H1 (cell line): Measurements from ENCODE around the gene PTK6. TPM values are rescaled to one million over a fixed set of nuclear protein-coding genes. Genes with fewer than 3 reads are reported as not detected.

Source experiments
- CTCF ChIA-PET: fragments of 300-600 bp; sonication (Branson Sonifier 250); formaldehyde crosslinking; loops from one replicate; lab custom pipeline; 2021; ENCODE audit not compliant: partially characterized antibody; lab: Charles Lee
- POLR2A ChIA-PET: fragments of 300-600 bp; sonication (Branson Sonifier 250); formaldehyde crosslinking; loops from one replicate; lab custom pipeline; 2021; ENCODE audit warnings: inconsistent platforms; ENCODE audit not compliant: partially characterized antibody; lab: Charles Lee
- DNase-seq, 2 experiments: peaks; one replicate each; pipeline versions ENCODE4 v3.0.0 to v3.0.0-alpha.2; 2010 to 2022; ENCODE audit warnings: low spot score in 2 of 2, low read depth in 1 of 2, mixed read lengths in 1 of 2
- FAIRE-seq: peaks from 2 replicates; lab custom pipeline; 2011; peaks lifted over from hg19 to GRCh38; lab: Jason Lieb, UNC
- H2AFZ ChIP-seq: 2 replicates; pipeline ENCODE4 v1.8.1; 2012; ENCODE audit warnings: low read length, inconsistent platforms
- H2AK5ac ChIP-seq: 2 replicates; pipeline ENCODE4 v1.6.1; 2013; ENCODE audit warnings: low read depth, low read length
- H2BK120ac ChIP-seq: replicated peaks from 2 replicates; pipeline ENCODE3; 2013; ENCODE audit warnings: low read depth, low read length, inconsistent platforms
- H2BK12ac ChIP-seq: 2 replicates; pipeline ENCODE4 v1.6.1; 2013; ENCODE audit warnings: low read depth, low read length
- H2BK15ac ChIP-seq: 2 replicates; pipeline ENCODE4 v1.6.1; 2013; ENCODE audit warnings: low read length
- H2BK20ac ChIP-seq: 2 replicates; pipeline ENCODE4 v1.6.1; 2013; ENCODE audit warnings: low read length
- H2BK5ac ChIP-seq: 2 replicates; pipeline ENCODE4 v1.6.1; 2013; ENCODE audit warnings: low read depth, low read length
- H3K14ac ChIP-seq: 2 replicates; pipeline ENCODE4 v1.6.1; 2013; ENCODE audit warnings: inconsistent platforms; ENCODE audit not compliant: insufficient read length
- H3K18ac ChIP-seq: 2 replicates; pipeline ENCODE4 v1.6.1; 2013; ENCODE audit warnings: low read length; ENCODE audit errors: extremely low read depth
- H3K23ac ChIP-seq: 2 replicates; pipeline ENCODE4 v1.6.1; 2013; ENCODE audit warnings: inconsistent platforms; ENCODE audit not compliant: insufficient read length
- H3K23me2 ChIP-seq: 2 replicates; pipeline ENCODE4 v1.6.1; 2013; ENCODE audit warnings: low read depth, low read length
- H3K27ac ChIP-seq: 2 replicates; pipeline ENCODE4 v1.6.1; 2011; ENCODE audit warnings: low read depth, low read length, inconsistent platforms
- H3K27me3 ChIP-seq, 4 experiments: replicated peaks in 1 of 4; 1 replicate in 1 of 4; 2 replicates in 3 of 4; pipeline versions ENCODE4 v1.6.1 to v1.8.1; 2011 to 2013; ENCODE audit warnings: low read length in 3 of 4, mild to moderate bottlenecking in 3 of 4, inconsistent platforms in 2 of 4, mixed read lengths in 2 of 4, moderate library complexity in 1 of 4; ENCODE audit not compliant: control insufficient read depth in 3 of 4, insufficient read depth in 3 of 4; ENCODE audit errors: extremely low read depth in 1 of 4
- H3K36me3 ChIP-seq, 4 experiments: 2 replicates each; pipeline versions ENCODE4 v1.6.1 to v1.8.1; 2011 to 2013; ENCODE audit warnings: mild to moderate bottlenecking in 4 of 4, low read length in 3 of 4, moderate library complexity in 2 of 4, control low read depth in 1 of 4, inconsistent platforms in 1 of 4; ENCODE audit not compliant: insufficient read depth in 4 of 4, control insufficient read depth in 2 of 4
- H3K4ac ChIP-seq: replicated peaks from 2 replicates; pipeline ENCODE3; 2013; ENCODE audit warnings: low read length, low read depth, mixed read lengths, inconsistent platforms; ENCODE audit not compliant: insufficient read length
- H3K4me1 ChIP-seq, 4 experiments: replicated peaks in 1 of 4; 1 replicate in 1 of 4; 2 replicates in 3 of 4; pipeline versions ENCODE4 v1.6.1 to v1.8.1; 2011 to 2013; ENCODE audit warnings: low read length in 3 of 4, inconsistent platforms in 2 of 4, mixed read lengths in 1 of 4; ENCODE audit not compliant: insufficient read depth in 4 of 4, control insufficient read depth in 3 of 4
- H3K4me2 ChIP-seq, 2 experiments: 2 replicates each; pipeline versions ENCODE4 v1.6.1 to v1.8.1; 2011 to 2013; ENCODE audit warnings: low read depth in 2 of 2, low read length in 2 of 2, control low read depth in 1 of 2, inconsistent platforms in 1 of 2, mild to moderate bottlenecking in 1 of 2; ENCODE audit not compliant: insufficient read depth in 1 of 2
- H3K4me3 ChIP-seq, 4 experiments: fragments of 200-600, 300-600 bp in 1 of 4; sonication (generic), shearing (Covaris generic), sonication (Bioruptor Twin) in 1 of 4; 2 replicates each; pipeline versions ENCODE4 v1.5.1 to v1.8.1; 2011 to 2016; ENCODE audit warnings: low read length in 4 of 4, low read depth in 3 of 4, control low read depth in 2 of 4, inconsistent platforms in 2 of 4, mild to moderate bottlenecking in 2 of 4, mixed read lengths in 1 of 4, moderate library complexity in 1 of 4; ENCODE audit not compliant: insufficient read depth in 2 of 4; ENCODE audit errors: extremely low read depth in 1 of 4
- H3K56ac ChIP-seq: replicated peaks from 2 replicates; pipeline ENCODE3; 2013; ENCODE audit warnings: low read depth, mild to moderate bottlenecking, mixed read lengths, low read length, inconsistent platforms; ENCODE audit not compliant: insufficient read length
- H3K79me1 ChIP-seq: 2 replicates; pipeline ENCODE4 v1.6.1; 2013; ENCODE audit warnings: low read depth, low read length, control low read depth
- H3K79me2 ChIP-seq, 2 experiments: 2 replicates each; pipeline versions ENCODE4 v1.6.1 to v1.8.1; 2012 to 2013; ENCODE audit warnings: low read length in 2 of 2, mild to moderate bottlenecking in 2 of 2, inconsistent platforms in 1 of 2; ENCODE audit not compliant: insufficient read depth in 2 of 2, control insufficient read depth in 1 of 2
- H3K9ac ChIP-seq, 4 experiments: replicated peaks in 1 of 4; 1 replicate in 1 of 4; 2 replicates in 3 of 4; pipeline versions ENCODE4 v1.6.1 to v1.8.1; 2011 to 2013; ENCODE audit warnings: low read depth in 3 of 4, low read length in 3 of 4, control low read depth in 2 of 4, mild to moderate bottlenecking in 2 of 4, moderate library complexity in 2 of 4, inconsistent platforms in 1 of 4; ENCODE audit errors: extremely low read depth in 1 of 4
- H3K9me3 ChIP-seq, 2 experiments: 2 replicates each; pipeline versions ENCODE4 v1.6.1 to v1.8.1; 2012 to 2013; ENCODE audit warnings: mild to moderate bottlenecking in 2 of 2, moderate library complexity in 2 of 2, control low read depth in 1 of 2, inconsistent platforms in 1 of 2, low read depth in 1 of 2, low read length in 1 of 2, mixed read lengths in 1 of 2; ENCODE audit not compliant: insufficient read depth in 2 of 2
- H4K20me1 ChIP-seq, 2 experiments: replicated peaks in 1 of 2; 2 replicates each; pipeline versions ENCODE3 to v1.8.1; 2011 to 2013; ENCODE audit warnings: inconsistent platforms in 2 of 2, low read length in 2 of 2, mild to moderate bottlenecking in 1 of 2; ENCODE audit not compliant: insufficient read depth in 2 of 2, control insufficient read depth in 1 of 2
- H4K5ac ChIP-seq: 2 replicates; pipeline ENCODE4 v1.6.1; 2013; ENCODE audit warnings: low read length, low read depth, mixed read lengths, inconsistent platforms; ENCODE audit not compliant: insufficient read length
- H4K8ac ChIP-seq: 2 replicates; pipeline ENCODE4 v1.8.0; 2013; ENCODE audit warnings: mild to moderate bottlenecking, moderate library complexity, low read length, inconsistent platforms; ENCODE audit not compliant: insufficient read depth; ENCODE audit errors: extremely low read depth
- H4K91ac ChIP-seq: replicated peaks from 2 replicates; pipeline ENCODE3; 2013; ENCODE audit warnings: low read length, mixed read lengths, inconsistent platforms; ENCODE audit not compliant: insufficient read length
- BRCA1 ChIP-seq: IDR thresholded peaks from 2 replicates; pipeline ENCODE4 v1.6.1; 2012; ENCODE audit warnings: low read depth, low read length, improper control_type of control experiment
- CHD1 ChIP-seq: IDR thresholded peaks from 2 replicates; pipeline ENCODE4 v1.6.1; 2012; ENCODE audit warnings: low read depth, low read length, improper control_type of control experiment
- CREB1 ChIP-seq: IDR thresholded peaks from 2 replicates; pipeline ENCODE4 v1.6.1; 2012; ENCODE audit warnings: inconsistent platforms
- CTBP2 ChIP-seq: IDR thresholded peaks from 2 replicates; pipeline ENCODE4 v1.7.0; 2011; ENCODE audit warnings: borderline replicate concordance, mild to moderate bottlenecking, moderate library complexity, mixed read lengths, low read length; ENCODE audit not compliant: insufficient read depth, insufficient read length
- MAFK ChIP-seq: IDR thresholded peaks from 2 replicates; pipeline ENCODE4 v1.6.1; 2012; ENCODE audit warnings: low read depth, mild to moderate bottlenecking, improper control_type of control experiment, low read length
- POLR2A ChIP-seq, 2 experiments: IDR thresholded peaks; 1 replicate in 1 of 2; 2 replicates in 1 of 2; pipeline ENCODE4 v1.6.1; 2011; ENCODE audit warnings: low read depth in 2 of 2, low read length in 2 of 2, mild to moderate bottlenecking in 2 of 2; ENCODE audit errors: control extremely low read depth in 1 of 2
- POU5F1 ChIP-seq: IDR thresholded peaks from 2 replicates; pipeline ENCODE4 v1.6.1; 2011; ENCODE audit warnings: low read depth, mild to moderate bottlenecking, low read length, moderate library complexity
- RFX5 ChIP-seq: IDR thresholded peaks from 2 replicates; pipeline ENCODE4 v1.6.1; 2011; ENCODE audit warnings: low read depth, low read length, improper control_type of control experiment, borderline replicate concordance
- SAP30 ChIP-seq: fragments of 300-600 bp; sonication (generic); IDR thresholded peaks from 2 replicates; pipeline ENCODE4 v1.7.1; 2012; ENCODE audit warnings: low read length, moderate library complexity, mild to moderate bottlenecking, inconsistent platforms; ENCODE audit not compliant: insufficient read depth, insufficient replicate concordance
- SRF ChIP-seq: IDR thresholded peaks from 2 replicates; pipeline ENCODE4 v1.6.1; 2011; ENCODE audit warnings: mild to moderate bottlenecking, low read depth, low read length, moderate library complexity
- WGBS, 2 experiments: shearing (Covaris generic) in 1 of 2; methylation state at CpG; one replicate each; pipeline versions ENCODE4 v1.1.6 to v1.1.7; 2013 to 2015; ENCODE audit warnings: low lambda C conversion rate in 2 of 2, mixed read lengths in 2 of 2, inconsistent platforms in 1 of 2, low coverage in 1 of 2, missing lambda C conversion rate in 1 of 2; ENCODE audit not compliant: insufficient replicate concordance in 2 of 2, insufficient coverage in 1 of 2, insufficient read length in 1 of 2; ENCODE audit errors: extremely low coverage in 1 of 2, missing lambda C conversion rate in 1 of 2; 5-methylcytosine and 5-hydroxymethylcytosine counted together
- polyA plus RNA-seq, 7 experiments: library from polyadenylated mRNA; depleted of rRNA in 3 of 7; stranded (reverse) in 5 of 7; unstranded in 2 of 7; fragments of >200 nt in 5 of 7; fragments of 200-250 nt in 2 of 7; gene quantifications; 1 replicate in 5 of 7; 2 replicates in 1 of 7; 4 replicates in 1 of 7; pipeline versions ENCODE4 v1.2.1 to v1.2.3, GENCODE V29; 2011 to 2013; ENCODE audit warnings: missing spikeins in 2 of 7, mixed read lengths in 2 of 7
- total RNA-seq: library from RNA; stranded (reverse); fragmentation: NEBNext Ultra II Directional; extraction: Animal tissue kit (Norgen Biotek cat#: 25700); gene quantifications from 2 replicates; pipeline ENCODE4 v1.2.1, GENCODE V29; 2021
- TF ChIP-seq, protein P1 (sequence below): IDR thresholded peaks from 2 replicates; pipeline ENCODE4 v1.6.1; 2011; ENCODE audit warnings: low read length, improper control_type of control experiment

Gene PTK6
- total and polyA plus RNA-seq, 2 of the 8 experiments (the other 6 are each of a cell fraction or from before 2014, with no cell fraction given), result 0.12 to 0.19 TPM

DNA sequence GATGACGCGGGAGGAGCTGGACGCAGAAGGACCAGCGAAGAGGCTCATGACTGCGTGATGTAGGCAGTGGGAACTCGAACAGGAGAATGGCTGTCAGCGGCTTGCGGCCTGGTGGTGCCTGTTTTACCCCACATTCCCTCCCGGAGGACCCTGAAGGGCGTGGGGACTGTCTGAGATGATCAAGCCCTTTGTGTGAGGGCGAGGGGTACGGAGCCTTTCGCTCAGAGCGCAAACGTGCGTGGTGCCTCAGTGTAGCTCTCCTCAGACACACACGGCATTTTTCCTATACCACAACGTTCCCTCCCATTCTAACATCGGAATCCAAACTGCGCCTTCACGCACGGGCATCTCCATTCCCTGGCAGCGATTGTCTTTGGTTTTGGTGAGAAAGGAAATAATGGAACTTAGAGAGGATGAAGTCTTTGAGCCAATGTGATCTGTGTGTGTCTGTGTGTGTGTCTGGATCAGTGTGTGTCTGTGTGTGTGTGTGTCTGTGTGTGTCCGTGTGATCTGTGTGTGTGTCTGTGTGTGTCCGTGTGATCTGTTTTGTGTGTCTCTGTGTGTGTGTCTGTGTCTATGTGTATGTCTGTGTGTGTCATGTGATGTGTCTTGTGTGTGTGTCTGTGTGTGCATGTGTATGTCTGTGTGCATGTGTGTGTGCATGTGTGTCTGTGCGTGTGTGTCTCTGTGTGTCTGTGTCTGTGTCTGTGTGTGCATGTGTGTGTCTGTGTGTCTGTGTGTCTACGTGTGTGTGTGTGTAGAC lies 5.3 kb downstream of the PTK6 start:
- no peak overlapping the region for H3K18ac ChIP-seq
- peaks cover 0 to 14% (median 3%) of the 10 kb centered on the region in 4 experiments; a peak in 5 of 7 replicates for H3K4me1 ChIP-seq
- no peaks in the 10 kb centered on the region; the same call in 1 of the 2 replicates for H3K79me1 ChIP-seq
- 92% methylated on average over 27 of the region's 27 CpGs; no CpG with 5 or more reads in 1 of the 2 experiments for WGBS, 2 experiments
- H3K56ac ChIP-seq, result peak overlapping the region; percentile 77
- H3K23ac ChIP-seq, result no peak overlapping the region
- peak overlapping the region; percentile 53 for H3K4ac ChIP-seq
- H3K9ac ChIP-seq, result no peak overlapping the region
- CTCF ChIA-PET, result interaction anchor here (1.1 to 1.5 kb wide), 4 partner anchors 9 to 223 kb away, joined by 3 to 5 read pairs (median 3); no protein-coding TSS in a partner anchor
- DNase-seq (peak in 1 of 2 experiments; percentile 44), FAIRE-seq (no peak)
- no peak overlapping the region for H3K4me3 ChIP-seq
- H2AK5ac ChIP-seq, result peak overlapping the region; percentile 83; the same call in 1 of the 2 replicates
- H2BK5ac ChIP-seq, result peak overlapping the region; percentile 55
- no peaks in the 10 kb centered on the region for H3K79me2 ChIP-seq
- H3K23me2 ChIP-seq, result peaks cover 3% of the 10 kb centered on the region; the same call in 1 of the 2 replicates
- no peak overlapping the region for H3K27ac ChIP-seq
- POLR2A ChIA-PET, result interaction anchor here (1.2 to 7.8 kb wide), 2 partner anchors 10 to 30 kb away, joined by 3 to 59 read pairs; partner anchors contain the start of gene PPDPF
- no peak overlapping the region for H2AFZ ChIP-seq
- H3K27me3 ChIP-seq, result no peaks in the 10 kb centered on the region
- H4K91ac ChIP-seq, result peak overlapping the region; percentile 55
- no peak overlapping the region for H3K4me2 ChIP-seq
- no peaks in the 10 kb centered on the region for H3K9me3 ChIP-seq
- H4K8ac ChIP-seq, result no peak overlapping the region; the same call in 1 of the 2 replicates
- no peak overlapping the region for H3K14ac ChIP-seq
- peaks cover 0 to 3% of the 10 kb centered on the region in 2 experiments for H4K20me1 ChIP-seq
- no peaks in the 10 kb centered on the region for H3K36me3 ChIP-seq
- H2BK20ac ChIP-seq, result peak overlapping the region; percentile 92; the same call in 1 of the 2 replicates
- H2BK120ac ChIP-seq, result no peak overlapping the region
- peak overlapping the region; percentile 60; the same call in 1 of the 2 replicates for H2BK12ac ChIP-seq
- no peak overlapping the region for H4K5ac ChIP-seq
- H2BK15ac ChIP-seq, result 0 out of 2 replicates have a peak overlapping the region, but pooled peaks have one; percentile 5
- no peak for TF ChIP-seq SAP30
- no peak for TF ChIP-seq POU5F1
- no peak for TF ChIP-seq CREB1
- TF ChIP-seq MAFK, result no peak
- no peak for TF ChIP-seq BRCA1
- TF ChIP-seq CHD1, result no peak
- TF ChIP-seq, protein P1, sequence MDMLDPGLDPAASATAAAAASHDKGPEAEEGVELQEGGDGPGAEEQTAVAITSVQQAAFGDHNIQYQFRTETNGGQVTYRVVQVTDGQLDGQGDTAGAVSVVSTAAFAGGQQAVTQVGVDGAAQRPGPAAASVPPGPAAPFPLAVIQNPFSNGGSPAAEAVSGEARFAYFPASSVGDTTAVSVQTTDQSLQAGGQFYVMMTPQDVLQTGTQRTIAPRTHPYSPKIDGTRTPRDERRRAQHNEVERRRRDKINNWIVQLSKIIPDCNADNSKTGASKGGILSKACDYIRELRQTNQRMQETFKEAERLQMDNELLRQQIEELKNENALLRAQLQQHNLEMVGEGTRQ, result no peak
- TF ChIP-seq POLR2A (IDR thresholded peaks at IDR 0.05; ENCODE audit: control extremely low read depth in 1 of 2, low read depth in 2 of 2, low read length in 2 of 2), result no peak
- no peak for TF ChIP-seq SRF
- no peak for TF ChIP-seq CTBP2
- no peak for TF ChIP-seq RFX5
